ENCODE results near the gene PARN.

Gene PARN

DNA sequence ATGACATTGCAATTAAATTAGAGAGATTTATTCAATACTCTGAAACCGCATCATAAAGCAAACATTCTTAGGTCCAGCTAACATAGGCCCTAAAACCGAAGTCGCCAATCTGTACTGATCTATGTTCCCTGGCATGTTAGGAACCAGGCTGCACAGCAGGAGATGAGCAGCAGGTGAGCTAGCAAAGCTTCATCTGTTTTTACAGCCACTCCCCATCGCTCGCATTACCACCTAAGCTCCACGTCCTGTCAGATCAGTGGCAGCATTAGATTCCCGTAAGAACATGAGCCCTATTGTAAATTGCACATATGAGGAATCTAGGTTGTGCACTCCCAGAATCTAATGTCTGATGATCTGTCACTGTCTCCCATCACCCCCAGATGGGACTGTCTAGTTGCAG, 91.5 kb downstream of the PARN start:
- TF ChIP-seq, protein P1, sequence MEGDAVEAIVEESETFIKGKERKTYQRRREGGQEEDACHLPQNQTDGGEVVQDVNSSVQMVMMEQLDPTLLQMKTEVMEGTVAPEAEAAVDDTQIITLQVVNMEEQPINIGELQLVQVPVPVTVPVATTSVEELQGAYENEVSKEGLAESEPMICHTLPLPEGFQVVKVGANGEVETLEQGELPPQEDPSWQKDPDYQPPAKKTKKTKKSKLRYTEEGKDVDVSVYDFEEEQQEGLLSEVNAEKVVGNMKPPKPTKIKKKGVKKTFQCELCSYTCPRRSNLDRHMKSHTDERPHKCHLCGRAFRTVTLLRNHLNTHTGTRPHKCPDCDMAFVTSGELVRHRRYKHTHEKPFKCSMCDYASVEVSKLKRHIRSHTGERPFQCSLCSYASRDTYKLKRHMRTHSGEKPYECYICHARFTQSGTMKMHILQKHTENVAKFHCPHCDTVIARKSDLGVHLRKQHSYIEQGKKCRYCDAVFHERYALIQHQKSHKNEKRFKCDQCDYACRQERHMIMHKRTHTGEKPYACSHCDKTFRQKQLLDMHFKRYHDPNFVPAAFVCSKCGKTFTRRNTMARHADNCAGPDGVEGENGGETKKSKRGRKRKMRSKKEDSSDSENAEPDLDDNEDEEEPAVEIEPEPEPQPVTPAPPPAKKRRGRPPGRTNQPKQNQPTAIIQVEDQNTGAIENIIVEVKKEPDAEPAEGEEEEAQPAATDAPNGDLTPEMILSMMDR (IDR thresholded peaks at IDR 0.05; ENCODE audit: low read depth, low read length, missing control alignments): no peak
- Histone ChIP-seq H3K4me3 (ENCODE audit: low read depth, low read length) (no peak overlapping the region), H3K27me3 (replicated peaks) (no peaks in the 10 kb centered on the region), H3K27ac (no peak overlapping the region), H3K36me3 (replicated peaks) (no peaks in the 10 kb centered on the region)
- in situ Hi-C loops (cut with HindIII; ENCODE audit: low pct_ligation_motif_present, low sequenced_read_pairs): no loop called here
- no peak for DNase-seq

DNA sequence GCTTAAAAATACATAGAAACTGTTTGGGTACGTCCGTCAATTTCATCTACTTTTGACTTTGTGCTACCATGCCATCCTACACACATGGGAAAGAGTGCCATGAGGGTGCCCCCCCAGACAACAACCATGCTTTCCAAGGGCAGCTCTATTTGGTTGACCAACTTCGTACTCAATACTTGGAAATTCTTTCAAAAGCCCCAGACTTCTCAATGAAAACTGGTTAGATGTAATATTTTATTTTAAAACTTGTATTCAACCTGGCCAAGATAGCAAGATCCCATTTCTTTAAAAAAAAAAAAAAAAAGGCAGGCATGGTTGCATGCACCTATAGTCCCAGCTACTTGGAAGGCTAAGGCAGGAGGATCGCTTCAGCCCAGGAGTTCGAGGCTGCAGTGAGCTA, 98.4 kb downstream of the PARN start:
- Histone ChIP-seq H3K36me3 (replicated peaks) (no peaks in the 10 kb centered on the region), H3K4me3 (ENCODE audit: low read depth, low read length) (no peak overlapping the region), H3K27ac (no peak overlapping the region), H3K27me3 (replicated peaks) (no peaks in the 10 kb centered on the region)
- TF ChIP-seq, protein P1 (IDR thresholded peaks at IDR 0.05; ENCODE audit: low read depth, low read length, missing control alignments): no peak
- no peak for DNase-seq
- in situ Hi-C loops (cut with HindIII; ENCODE audit: low pct_ligation_motif_present, low sequenced_read_pairs): no loop called here

DNA sequence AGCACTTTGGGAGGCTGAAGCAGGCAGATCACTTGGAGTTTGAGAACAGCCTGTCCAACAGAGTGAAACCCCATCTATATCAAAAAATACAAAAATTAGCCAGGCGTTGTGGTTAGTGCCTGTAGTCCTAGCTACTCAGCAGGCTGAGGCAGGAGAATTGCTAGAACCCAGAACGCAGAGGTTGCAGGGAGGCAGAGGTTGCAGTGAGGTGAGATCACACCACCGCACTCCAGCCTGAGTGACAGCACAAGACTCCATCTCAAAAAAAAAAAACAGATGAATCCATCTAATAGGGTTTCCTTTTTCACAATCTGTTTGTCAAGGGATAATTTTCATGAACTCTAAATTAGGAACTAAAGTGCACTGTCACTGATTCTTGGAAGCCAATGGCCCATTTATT, 99.0 kb downstream of the PARN start:
- no peak overlapping the region for H3K27ac ChIP-seq
- no peaks in the 10 kb centered on the region for H3K27me3 ChIP-seq (replicated peaks)
- no peak for DNase-seq
- TF ChIP-seq, protein P1 (IDR thresholded peaks at IDR 0.05; ENCODE audit: low read depth, low read length, missing control alignments): no peak
- no peaks in the 10 kb centered on the region for H3K36me3 ChIP-seq (replicated peaks)
- in situ Hi-C loops (cut with HindIII; ENCODE audit: low pct_ligation_motif_present, low sequenced_read_pairs): no loop called here
- no peak overlapping the region for H3K4me3 ChIP-seq (ENCODE audit: low read depth, low read length)

DNA sequence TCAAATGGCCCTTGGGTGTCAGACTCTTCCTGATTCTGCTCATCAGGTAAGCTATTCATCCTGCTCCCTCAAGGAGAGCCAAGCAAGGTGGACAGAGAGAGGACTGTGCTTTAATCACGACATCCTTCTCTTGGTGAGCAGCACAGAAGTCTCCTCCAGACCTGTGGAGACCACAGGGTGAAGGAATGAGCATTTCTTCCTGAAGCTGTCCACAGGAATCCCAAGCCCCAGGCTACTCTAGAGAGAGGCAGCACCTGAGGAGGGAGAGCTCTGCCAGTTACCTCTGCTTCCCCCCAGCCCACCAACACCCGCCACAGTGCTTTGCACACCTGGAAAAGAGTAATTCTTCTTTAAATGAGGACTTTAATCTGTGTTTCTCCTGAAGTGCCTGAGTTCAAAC, 100.0 kb downstream of the PARN start:
- no peak for DNase-seq
- no peaks in the 10 kb centered on the region for H3K27me3 ChIP-seq (replicated peaks)
- TF ChIP-seq, protein P1 (IDR thresholded peaks at IDR 0.05; ENCODE audit: low read depth, low read length, missing control alignments): no peak
- no peak overlapping the region for H3K27ac ChIP-seq
- in situ Hi-C loops (cut with HindIII; ENCODE audit: low pct_ligation_motif_present, low sequenced_read_pairs): no loop called here
- H3K4me3 ChIP-seq (ENCODE audit: low read depth, low read length): no peak overlapping the region
- no peaks in the 10 kb centered on the region for H3K36me3 ChIP-seq (replicated peaks)

DNA sequence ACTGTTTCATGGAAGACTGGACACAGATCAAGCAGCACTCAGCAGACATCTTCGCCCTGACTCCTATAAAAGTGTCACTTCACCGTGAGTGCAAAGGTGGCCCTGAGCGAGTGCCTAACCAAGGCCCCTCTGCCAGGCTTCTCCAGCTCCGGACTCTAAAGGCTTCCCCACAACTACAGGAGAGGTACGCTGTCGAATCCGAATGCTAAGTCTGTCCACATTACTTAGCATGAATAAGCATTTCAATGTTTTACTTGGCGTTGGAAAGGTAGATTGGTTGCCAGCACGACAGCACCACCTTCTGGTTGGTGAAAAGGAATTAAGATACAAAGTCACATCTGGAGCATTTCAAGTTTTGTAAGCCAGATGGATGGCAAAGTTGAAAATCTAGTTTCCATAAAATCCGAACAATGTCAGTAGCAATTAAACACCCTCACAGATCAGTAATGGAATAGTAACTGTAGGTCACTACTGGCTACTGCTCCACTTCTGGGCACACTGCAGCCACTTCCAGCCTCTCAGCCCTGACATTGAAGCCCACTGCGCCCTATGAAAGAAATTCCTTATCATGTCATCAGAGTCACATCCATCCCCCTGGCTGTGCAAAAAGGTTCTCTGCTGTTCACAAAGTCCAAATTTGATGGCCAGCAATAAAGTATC, 100.9 kb downstream of the PARN start:
- Histone ChIP-seq H3K36me3 (replicated peaks) (no peaks in the 10 kb centered on the region), H3K27ac (no peak overlapping the region), H3K27me3 (replicated peaks) (no peaks in the 10 kb centered on the region), H3K4me3 (ENCODE audit: low read depth, low read length) (no peak overlapping the region)
- in situ Hi-C loops (cut with HindIII; ENCODE audit: low pct_ligation_motif_present, low sequenced_read_pairs): no loop called here
- TF ChIP-seq, protein P1 (IDR thresholded peaks at IDR 0.05; ENCODE audit: low read depth, low read length, missing control alignments): peak; percentile 74
- DNase-seq: peak; percentile 82

DNA sequence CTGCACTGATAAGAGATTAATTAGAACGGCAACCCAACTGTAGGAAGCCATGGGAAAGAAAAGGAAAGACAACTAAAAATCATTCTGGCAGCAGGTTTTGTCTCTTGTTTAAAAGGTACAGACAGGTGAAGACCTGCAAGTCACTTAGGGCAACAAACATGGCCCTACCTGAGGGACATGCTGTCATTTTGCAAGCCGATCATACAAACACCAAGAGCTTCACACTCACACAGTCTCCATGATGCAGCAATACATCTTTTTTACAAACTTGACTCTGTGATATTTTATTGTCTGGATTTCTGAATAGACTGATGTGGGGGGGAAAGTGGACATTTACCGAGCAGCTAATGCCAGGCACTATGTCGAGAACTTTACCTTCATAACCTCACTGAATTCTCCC, 101.8 kb downstream of the PARN start:
- H3K36me3 ChIP-seq (replicated peaks): no peaks in the 10 kb centered on the region
- no peaks in the 10 kb centered on the region for H3K27me3 ChIP-seq (replicated peaks)
- TF ChIP-seq, protein P1 (IDR thresholded peaks at IDR 0.05; ENCODE audit: low read depth, low read length, missing control alignments): no peak
- H3K27ac ChIP-seq: no peak overlapping the region
- in situ Hi-C loops (cut with HindIII; ENCODE audit: low pct_ligation_motif_present, low sequenced_read_pairs): no loop called here
- DNase-seq: no peak
- no peak overlapping the region for H3K4me3 ChIP-seq (ENCODE audit: low read depth, low read length)

All from brain microvascular endothelial cell (primary cell).